ENCODE measurements around the gene MGMT. TPM values are rescaled to one million over a fixed set of nuclear protein-coding genes. Genes with fewer than 3 reads are reported as not detected.

Gene MGMT
- total and polyA plus RNA-seq, 2 donors (not counting 3 experiments of a cell fraction or from before 2014, with no cell fraction given) = 15.0 to 15.2 TPM

GRCh38 chr10:129652521-129653201 lies 185.6 kb downstream of the MGMT start:
- Histone ChIP-seq H3K4me2 (ENCODE audit: insufficient read depth, low read length) (no peak overlapping the region), H3K4me3 (replicated peaks in 1 of 3; ENCODE audit: insufficient read depth in 1 of 3, low read depth in 1 of 3, low read length in 3 of 3) (no peak overlapping the region), H4K20me1 (replicated peaks; ENCODE audit: control insufficient read depth, extremely low read depth, insufficient read depth, low read length) (no peaks in the 10 kb centered on the region), H3K27me3 (ENCODE audit: control insufficient read depth in 2 of 2, insufficient read depth in 2 of 2, low read length in 2 of 2) (no peaks in the 10 kb centered on the region), H3K27ac (ENCODE audit: insufficient read depth, low read depth, low read length) (no peak overlapping the region), H3K4me1 (ENCODE audit: control insufficient read depth, extremely low read depth, insufficient read depth, low read length) (no peaks in the 10 kb centered on the region), H3K9ac (replicated peaks; ENCODE audit: extremely low read depth, insufficient read depth, low read length) (no peak overlapping the region), H3K79me2 (ENCODE audit: control insufficient read depth, insufficient read depth, low read length) (no peaks in the 10 kb centered on the region), H2AFZ (ENCODE audit: low read depth, low read length) (no peak overlapping the region), H3K9me1 (replicated peaks; ENCODE audit: control insufficient read depth, extremely low read depth, insufficient read depth, low read length) (no peaks in the 10 kb centered on the region), H3K36me3 (ENCODE audit: control insufficient read depth in 2 of 2, extremely low read depth in 1 of 2, insufficient read depth in 2 of 2, low read length in 2 of 2) (no peaks in the 10 kb centered on the region), H3K9me3 (replicated peaks; ENCODE audit: control insufficient read depth, insufficient read depth, low read length) (no peaks in the 10 kb centered on the region)
- no peak for FAIRE-seq
- POLR2A ChIA-PET = no interaction called here
- BruUV-seq (replicated peaks) = no TSS peak
- intact Hi-C loops (cut with micrococcal nuclease) (loop anchor here (10.0 kb wide), 1 partner anchor 618 kb away; no protein-coding TSS in a partner anchor), dilution Hi-C loops (cut with MboI; ENCODE audit: extremely low pct_ligation_motif_present, low sequenced_read_pairs) (no loop called here)
- CTCF ChIA-PET = no interaction called here
- no peak for TF ChIP-seq JUN (IDR thresholded peaks at IDR 0.05; ENCODE audit: borderline replicate concordance, insufficient read depth, insufficient read length, low read depth)
- TF ChIP-seq CTCF (IDR thresholded peaks at IDR 0.05; ENCODE audit: extremely low read depth in 1 of 2, insufficient read depth in 1 of 2, low read depth in 1 of 2, low read length in 2 of 2) = no peak
- TF ChIP-seq POLR2A (IDR thresholded peaks at IDR 0.05; ENCODE audit: low read depth, low read length) = no peak
- TF ChIP-seq FOS (IDR thresholded peaks at IDR 0.05; ENCODE audit: borderline replicate concordance, insufficient read depth, low read length) = no peak
- no peak for TF ChIP-seq GATA2 (IDR thresholded peaks at IDR 0.05; ENCODE audit: insufficient read depth, insufficient read length, low read depth, low read length)
- no peak for TF ChIP-seq EZH2 (IDR thresholded peaks at IDR 0.05; ENCODE audit: borderline replicate concordance, low read depth, low read length, severe bottlenecking)
- TF ChIP-seq MYC (IDR thresholded peaks at IDR 0.05; ENCODE audit: low read depth, low read length) = no peak
- no peak for TF ChIP-seq POLR2AphosphoS5 (IDR thresholded peaks at IDR 0.05; ENCODE audit: insufficient read depth, low read depth, low read length)
- DNase-seq (ENCODE audit: low read depth, low spot score) = no peak
